Neural progenitor cell (in vitro differentiated cells): Measurements from ENCODE around the gene CPA4.

Experiments
- EZH2 ChIP-seq: fragments of 200-600 bp; sonication (generic); IDR thresholded peaks from 2 replicates; pipeline ENCODE4 v1.6.1; 2017; ENCODE audit warnings: antibody characterized with exemption, mild to moderate bottlenecking, moderate library complexity
- EZH2phosphoT487 ChIP-seq: fragments of 200-600 bp; sonication (generic); IDR thresholded peaks from 2 replicates; pipeline ENCODE4 v1.6.1; 2017; ENCODE audit warnings: antibody characterized with exemption
- TF ChIP-seq, protein P1 (sequence below): fragments of 200-600 bp; sonication (generic); IDR thresholded peaks from 2 replicates; pipeline ENCODE4 v1.5.1; 2017; ENCODE audit warnings: antibody characterized with exemption, mild to moderate bottlenecking

DNA sequence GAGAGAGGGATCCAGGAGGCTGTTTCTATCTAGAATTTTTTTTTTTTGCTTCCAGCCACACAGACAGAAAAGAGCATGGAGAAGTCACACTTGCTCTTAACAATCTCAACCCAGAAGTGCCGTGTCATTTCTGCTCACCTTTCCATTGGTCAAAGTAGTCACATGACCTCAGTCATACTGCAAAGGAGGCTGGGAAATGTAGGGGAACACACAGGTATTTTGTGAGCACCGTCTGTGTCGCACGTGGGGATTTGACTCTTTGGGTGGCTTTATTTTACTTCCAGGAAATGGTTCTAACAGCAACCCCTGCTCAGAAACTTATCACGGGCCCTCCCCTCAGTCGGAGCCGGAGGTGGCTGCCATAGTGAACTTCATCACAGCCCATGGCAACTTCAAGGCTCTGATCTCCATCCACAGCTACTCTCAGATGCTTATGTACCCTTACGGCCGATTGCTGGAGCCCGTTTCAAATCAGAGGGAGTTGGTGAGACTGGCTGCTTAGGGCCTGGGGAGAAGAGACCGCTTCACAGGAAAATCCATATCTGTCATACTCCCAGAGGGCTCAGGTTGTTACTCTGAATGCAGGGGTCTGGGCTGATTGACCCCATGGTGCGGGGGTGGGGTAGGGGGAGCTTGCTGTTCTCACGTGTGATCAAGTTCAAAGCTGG, 74.3 kb downstream of the CPA4 start:
- TF ChIP-seq EZH2 (no peak), EZH2phosphoT487 (no peak)
- TF ChIP-seq, protein P1, sequence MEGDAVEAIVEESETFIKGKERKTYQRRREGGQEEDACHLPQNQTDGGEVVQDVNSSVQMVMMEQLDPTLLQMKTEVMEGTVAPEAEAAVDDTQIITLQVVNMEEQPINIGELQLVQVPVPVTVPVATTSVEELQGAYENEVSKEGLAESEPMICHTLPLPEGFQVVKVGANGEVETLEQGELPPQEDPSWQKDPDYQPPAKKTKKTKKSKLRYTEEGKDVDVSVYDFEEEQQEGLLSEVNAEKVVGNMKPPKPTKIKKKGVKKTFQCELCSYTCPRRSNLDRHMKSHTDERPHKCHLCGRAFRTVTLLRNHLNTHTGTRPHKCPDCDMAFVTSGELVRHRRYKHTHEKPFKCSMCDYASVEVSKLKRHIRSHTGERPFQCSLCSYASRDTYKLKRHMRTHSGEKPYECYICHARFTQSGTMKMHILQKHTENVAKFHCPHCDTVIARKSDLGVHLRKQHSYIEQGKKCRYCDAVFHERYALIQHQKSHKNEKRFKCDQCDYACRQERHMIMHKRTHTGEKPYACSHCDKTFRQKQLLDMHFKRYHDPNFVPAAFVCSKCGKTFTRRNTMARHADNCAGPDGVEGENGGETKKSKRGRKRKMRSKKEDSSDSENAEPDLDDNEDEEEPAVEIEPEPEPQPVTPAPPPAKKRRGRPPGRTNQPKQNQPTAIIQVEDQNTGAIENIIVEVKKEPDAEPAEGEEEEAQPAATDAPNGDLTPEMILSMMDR = no peak
